GM23338 (cell line): ENCODE data around the gene SLC20A1. TPM values are rescaled to one million over a fixed set of nuclear protein-coding genes. Genes with fewer than 3 reads are reported as not detected.

Source experiments
- ATAC-seq: fragments of 200-7000 bp; cut with Tn5 transposase; 3 replicates; pipeline ENCODE4 v1.9.1; 2020
- DNase-seq: peaks from one replicate; pipeline ENCODE4 v3.0.0-alpha.2; 2015; ENCODE audit warnings: low spot score
- H2AFZ ChIP-seq: fragments of 200-600 bp; sonication (generic); 2 replicates; pipeline ENCODE4 v1.8.0; 2016; ENCODE audit warnings: antibody characterized with exemption, mild to moderate bottlenecking, moderate library complexity
- H3F3A ChIP-seq: fragments of 200-600 bp; sonication (generic); replicated peaks from 2 replicates; pipeline ENCODE4 v1.8.0; 2017; ENCODE audit warnings: antibody characterized with exemption, mixed run types, low read depth
- H3K27ac ChIP-seq: fragments of 200-600 bp; sonication (generic); 2 replicates; pipeline ENCODE4 v1.6.1; 2016; ENCODE audit warnings: low read depth
- H3K27me3 ChIP-seq: fragments of 200-600 bp; sonication (generic); 2 replicates; pipeline ENCODE4 v1.8.0; 2016; ENCODE audit warnings: mild to moderate bottlenecking, mixed run types, moderate library complexity; ENCODE audit not compliant: insufficient read depth
- H3K36me3 ChIP-seq: fragments of 200-600 bp; sonication (generic); 2 replicates; pipeline ENCODE4 v1.8.0; 2016; ENCODE audit warnings: mild to moderate bottlenecking; ENCODE audit not compliant: insufficient read depth
- H3K4me1 ChIP-seq: fragments of 200-600 bp; sonication (generic); 2 replicates; pipeline ENCODE4 v1.8.0; 2016; ENCODE audit warnings: mild to moderate bottlenecking, moderate library complexity; ENCODE audit not compliant: insufficient read depth
- H3K4me2 ChIP-seq: fragments of 200-600 bp; sonication (generic); 2 replicates; pipeline ENCODE4 v1.7.1; 2017; ENCODE audit warnings: mixed run types
- H3K4me3 ChIP-seq: fragments of 200-600 bp; sonication (generic); 2 replicates; pipeline ENCODE4 v1.6.1; 2016; ENCODE audit warnings: mixed run types
- H3K79me2 ChIP-seq: fragments of 200-600 bp; sonication (generic); replicated peaks from 2 replicates; pipeline ENCODE4 v1.8.0; 2017; ENCODE audit warnings: mild to moderate bottlenecking; ENCODE audit not compliant: insufficient read depth
- H3K9me2 ChIP-seq: fragments of 200-600 bp; sonication (generic); 2 replicates; pipeline ENCODE4 v1.8.0; 2017; ENCODE audit not compliant: insufficient read depth
- H4K20me1 ChIP-seq: fragments of 200-600 bp; sonication (generic); replicated peaks from 2 replicates; pipeline ENCODE4 v1.8.0; 2017; ENCODE audit warnings: mild to moderate bottlenecking; ENCODE audit not compliant: insufficient read depth
- H3K27ac Mint-ChIP-seq: 2 replicates; pipeline ENCODE4 v1.8.0; 2020; ENCODE audit warnings: inconsistent platforms, mild to moderate bottlenecking, moderate library complexity, mixed read lengths
- H3K27me3 Mint-ChIP-seq: 3 replicates; pipeline ENCODE4 v1.8.0; 2022; ENCODE audit warnings: low read depth, mild to moderate bottlenecking, moderate library complexity, mixed read lengths, inconsistent platforms; ENCODE audit not compliant: insufficient read depth, poor library complexity
- H3K36me3 Mint-ChIP-seq: 3 replicates; pipeline ENCODE4 v1.8.0; 2021; ENCODE audit warnings: low read depth, mild to moderate bottlenecking, inconsistent platforms, moderate library complexity, mixed read lengths
- H3K4me1 Mint-ChIP-seq: 3 replicates; pipeline ENCODE4 v1.8.0; 2020; ENCODE audit warnings: mild to moderate bottlenecking, inconsistent platforms, mixed read lengths
- H3K4me3 Mint-ChIP-seq: 3 replicates; pipeline ENCODE4 v1.8.0; 2021; ENCODE audit warnings: moderate library complexity, mild to moderate bottlenecking, inconsistent platforms, mixed read lengths
- H3K9me3 Mint-ChIP-seq: 3 replicates; pipeline ENCODE4 v1.8.0; 2020; ENCODE audit warnings: moderate library complexity, mild to moderate bottlenecking, inconsistent platforms, mixed read lengths
- CREB1 ChIP-seq: fragments of 250-450 bp; sonication (Bioruptor Pico); IDR thresholded peaks from 2 replicates; pipeline ENCODE4 v1.5.0; 2020; ENCODE audit warnings: low read depth, mild to moderate bottlenecking, moderate library complexity
- CTCF ChIP-seq, 2 experiments: fragments of 200-600 bp in 1 of 2; sonication (generic) in 1 of 2; conservative IDR thresholded peaks; 2 replicates each; pipeline versions ENCODE4 v1.5.1 to v1.6.1; 2016 to 2017; ENCODE audit warnings: antibody characterized with exemption in 2 of 2, low read depth in 2 of 2, mild to moderate bottlenecking in 2 of 2, moderate library complexity in 1 of 2
- EZH2 ChIP-seq: fragments of 200-600 bp; sonication (generic); IDR thresholded peaks from one replicate; pipeline ENCODE4 v1.8.0; 2017; ENCODE audit warnings: antibody characterized with exemption, mild to moderate bottlenecking, low read depth; ENCODE audit not compliant: unreplicated experiment
- REST ChIP-seq: IDR thresholded peaks from one replicate; pipeline ENCODE4 v1.6.1; 2018; ENCODE audit warnings: antibody characterized with exemption; ENCODE audit not compliant: unreplicated experiment
- ZNF114 ChIP-seq: fragments of 250-450 bp; sonication (Bioruptor Pico); IDR thresholded peaks from 2 replicates; pipeline ENCODE4 v1.5.0; 2020; ENCODE audit warnings: mild to moderate bottlenecking, moderate library complexity
- ZNF331 ChIP-seq: fragments of 250-450 bp; sonication (Bioruptor Pico); IDR thresholded peaks from 2 replicates; pipeline ENCODE4 v1.5.0; 2020; ENCODE audit warnings: low read depth, mild to moderate bottlenecking, moderate library complexity
- ZNF462 ChIP-seq: fragments of 250-450 bp; sonication (Bioruptor Pico); IDR thresholded peaks from 2 replicates; pipeline ENCODE4 v1.5.0; 2020; ENCODE audit warnings: mild to moderate bottlenecking, moderate library complexity
- polyA plus RNA-seq: library from polyadenylated mRNA; unstranded; fragments of >200 nt; fragmentation: Nextera tagmentation; extraction: Ambion mirVana; gene quantifications from 2 replicates; pipeline ENCODE4 v1.2.1, GENCODE V29; 2016
- total RNA-seq: library from RNA; depleted of rRNA; stranded (reverse); fragments of >200 nt; shearing (Covaris generic); gene quantifications from 2 replicates; pipeline ENCODE4 v1.2.3, GENCODE V29; 2014
- TF ChIP-seq, protein P1 (sequence below): IDR thresholded peaks from 2 replicates; pipeline ENCODE4 v1.6.1; 2016; ENCODE audit warnings: antibody characterized with exemption

Gene SLC20A1
- total and polyA plus RNA-seq, 2 experiments from 2014 or later = 52.9 to 84.3 TPM

DNA sequence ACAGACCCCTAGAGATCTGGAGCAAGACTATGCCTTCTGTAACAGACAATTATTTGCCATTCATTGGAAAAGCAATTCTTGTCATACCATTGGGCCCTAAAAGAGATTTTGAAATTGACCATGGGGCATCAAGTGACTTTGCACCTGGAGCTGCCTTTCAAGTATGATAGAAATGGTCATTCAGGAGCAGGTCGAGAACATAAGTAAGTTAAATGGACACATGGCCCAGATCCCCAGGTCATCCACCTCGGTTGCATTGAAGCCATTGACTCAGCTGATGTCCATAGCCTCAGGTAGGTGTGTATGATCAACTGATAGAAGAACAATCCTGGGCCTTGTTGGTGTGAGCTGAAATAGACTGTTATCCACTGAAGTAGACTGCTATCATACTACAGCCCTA, 42.0 kb upstream of the SLC20A1 start:
- no peaks in the 10 kb centered on the region for H3K36me3 ChIP-seq
- H3K27ac ChIP-seq = no peak overlapping the region
- no peaks in the 10 kb centered on the region for H3K27me3 ChIP-seq
- no peaks in the 10 kb centered on the region for H4K20me1 ChIP-seq
- Mint-ChIP-seq H3K4me3 (no peak overlapping the region), H3K27me3 (peaks cover 8% of the 10 kb centered on the region), H3K4me1 (peaks cover 2% of the 10 kb centered on the region; the same call in 2 of the 3 replicates), H3K9me3 (peaks cover 6% of the 10 kb centered on the region; the same call in 1 of the 3 replicates), H3K36me3 (0 out of 3 replicates have a peak, but pooled peaks cover 3% of the 10 kb centered on the region), H3K27ac (no peak overlapping the region)
- no peak overlapping the region for H3K4me3 ChIP-seq
- ATAC-seq (no peak), DNase-seq (no peak)
- H3F3A ChIP-seq = no peaks in the 10 kb centered on the region
- no peaks in the 10 kb centered on the region for H3K4me1 ChIP-seq
- TF ChIP-seq CTCF (conservative IDR thresholded peaks at IDR 0.05; ENCODE audit: low read depth in 2 of 2) (no peak), ZNF462 (no peak), REST (no peak), ZNF331 (CRISPR knock-in tag) (no peak), CREB1 (CRISPR knock-in tag) (no peak), ZNF114 (CRISPR knock-in tag) (no peak), EZH2 (no peak)
- TF ChIP-seq, protein P1, sequence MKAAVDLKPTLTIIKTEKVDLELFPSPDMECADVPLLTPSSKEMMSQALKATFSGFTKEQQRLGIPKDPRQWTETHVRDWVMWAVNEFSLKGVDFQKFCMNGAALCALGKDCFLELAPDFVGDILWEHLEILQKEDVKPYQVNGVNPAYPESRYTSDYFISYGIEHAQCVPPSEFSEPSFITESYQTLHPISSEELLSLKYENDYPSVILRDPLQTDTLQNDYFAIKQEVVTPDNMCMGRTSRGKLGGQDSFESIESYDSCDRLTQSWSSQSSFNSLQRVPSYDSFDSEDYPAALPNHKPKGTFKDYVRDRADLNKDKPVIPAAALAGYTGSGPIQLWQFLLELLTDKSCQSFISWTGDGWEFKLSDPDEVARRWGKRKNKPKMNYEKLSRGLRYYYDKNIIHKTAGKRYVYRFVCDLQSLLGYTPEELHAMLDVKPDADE = no peak
- no peaks in the 10 kb centered on the region for H3K9me2 ChIP-seq
- no peak overlapping the region for H2AFZ ChIP-seq
- H3K79me2 ChIP-seq = no peaks in the 10 kb centered on the region
- H3K4me2 ChIP-seq = no peak overlapping the region
